GM23248 (cell line): ENCODE measurements around the gene SERPINA12.

ENCODE experiments used
- EZH2 ChIP-seq: fragments of 200-600 bp; sonication (generic); IDR thresholded peaks from 2 replicates; pipeline ENCODE4 v1.6.1; 2018; ENCODE audit warnings: antibody characterized with exemption, mild to moderate bottlenecking; ENCODE audit not compliant: insufficient read depth, poor library complexity, severe bottlenecking
- EZH2phosphoT487 ChIP-seq: fragments of 200-600 bp; sonication (generic); IDR thresholded peaks from 2 replicates; pipeline ENCODE4 v1.6.1; 2018; ENCODE audit warnings: antibody characterized with exemption, moderate library complexity, mild to moderate bottlenecking, low read depth; ENCODE audit not compliant: insufficient read depth

GRCh38 chr14:94544726-94545125 is 35.5 kb upstream of the SERPINA12 start:
- TF ChIP-seq EZH2 (no peak), EZH2phosphoT487 (no peak)
